Uterus (tissue), 2 donors: Measurements from ENCODE around the gene HERC5.

Experiments used
- CTCF ChIP-seq, 4 experiments: fragments of 200-600 bp in 2 of 4; fragments of 450-650 bp in 2 of 4; sonication (generic) in 2 of 4; IDR thresholded peaks; one replicate each; pipeline ENCODE4 v1.5.1; 2016 to 2019; ENCODE audit warnings: antibody characterized with exemption in 4 of 4, mild to moderate bottlenecking in 2 of 4, moderate library complexity in 1 of 4
- POLR2A ChIP-seq, 2 donors: fragments of 450-650 bp; IDR thresholded peaks; one replicate each; pipeline ENCODE4 v1.6.1; 2016; ENCODE audit warnings: antibody characterized with exemption in 2 of 2, mild to moderate bottlenecking in 1 of 2, moderate library complexity in 1 of 2

GRCh38 chr4:88451205-88451604, 5.7 kb upstream of the HERC5 start:
- no peak for TF ChIP-seq CTCF (IDR thresholded peaks at IDR 0.05)
- no peak for TF ChIP-seq POLR2A (IDR thresholded peaks at IDR 0.05)
